ENCODE measurements around the gene TEK. TPM values are rescaled to one million over a fixed set of nuclear protein-coding genes. Genes with fewer than 3 reads are reported as not detected.
"Not testable (repeated sequence)": the region's sequence is repeated elsewhere in the genome, so short reads cannot be mapped to it uniquely, and the experiment has no call there.

The TEK gene
- total and polyA plus RNA-seq, 2 experiments from 2014 or later: 0.60 to 1.4 TPM

GRCh38 chr9:27210588-27210987 lies 101.6 kb downstream of the TEK start:
- Histone ChIP-seq H3K4me3 (no peak overlapping the region), H3K36me3 (no peaks in the 10 kb centered on the region), H3K27ac (no peak overlapping the region), H3K4me1 (ENCODE audit: low read depth) (no peaks in the 10 kb centered on the region), H3K27me3 (no peaks in the 10 kb centered on the region), H3K9me3 (ENCODE audit: low read depth) (no peaks in the 10 kb centered on the region)
- TF ChIP-seq CTCF (IDR thresholded peaks at IDR 0.05; ENCODE audit: low read depth, low read length): no peak
- no peak for DNase-seq (ENCODE audit: low read depth in 1 of 2, low spot score in 1 of 2)

- Histone ChIP-seq H3K4me1 (ENCODE audit: low read depth) (no peaks in the 10 kb centered on the region), H3K9me3 (ENCODE audit: low read depth) (no peaks in the 10 kb centered on the region), H3K36me3 (no peaks in the 10 kb centered on the region), H3K27ac (no peak overlapping the region), H3K27me3 (no peaks in the 10 kb centered on the region), H3K4me3 (no peak overlapping the region)
- no peak for TF ChIP-seq CTCF (IDR thresholded peaks at IDR 0.05; ENCODE audit: low read depth, low read length)
- DNase-seq (ENCODE audit: low read depth in 1 of 2, low spot score in 1 of 2): no peak
Observed at GRCh38 chr9:27212191-27212590, 103.2 kb downstream of the TEK start.

GRCh38 chr9:27212621-27213020 lies 103.6 kb downstream of the TEK start:
- no peak for DNase-seq (ENCODE audit: low read depth in 1 of 2, low spot score in 1 of 2)
- Histone ChIP-seq H3K4me3 (no peak overlapping the region), H3K36me3 (no peaks in the 10 kb centered on the region), H3K27ac (no peak overlapping the region), H3K27me3 (no peaks in the 10 kb centered on the region), H3K9me3 (ENCODE audit: low read depth) (no peaks in the 10 kb centered on the region), H3K4me1 (ENCODE audit: low read depth) (no peaks in the 10 kb centered on the region)
- no peak for TF ChIP-seq CTCF (IDR thresholded peaks at IDR 0.05; ENCODE audit: low read depth, low read length)

- H3K4me1 ChIP-seq (ENCODE audit: low read depth): no peaks in the 10 kb centered on the region
- TF ChIP-seq CTCF (IDR thresholded peaks at IDR 0.05; ENCODE audit: low read depth, low read length): no peak
Observed at GRCh38 chr9:27227192-27227591, 118.2 kb downstream of the TEK start.

GRCh38 chr9:27239648-27240047 lies 130.6 kb downstream of the TEK start:
- H3K4me1 ChIP-seq (ENCODE audit: low read depth); H3K4me3 ChIP-seq; H3K9me3 ChIP-seq (ENCODE audit: low read depth); H3K27me3 ChIP-seq; H3K27ac ChIP-seq; H3K36me3 ChIP-seq; DNase-seq (ENCODE audit: low read depth in 1 of 2, low spot score in 1 of 2): not testable (repeated sequence)

More at GRCh38 chr9:27227192-27227591, 118.2 kb downstream of the TEK start:
- H3K27ac ChIP-seq: no peak overlapping the region
- no peaks in the 10 kb centered on the region for H3K27me3 ChIP-seq
- no peak overlapping the region for H3K4me3 ChIP-seq
- DNase-seq (ENCODE audit: low read depth in 1 of 2, low spot score in 1 of 2): peak in 1 of 2 donors; percentile 28
- H3K9me3 ChIP-seq (ENCODE audit: low read depth): no peaks in the 10 kb centered on the region
- no peaks in the 10 kb centered on the region for H3K36me3 ChIP-seq

- no peaks in the 10 kb centered on the region for H3K4me1 ChIP-seq (ENCODE audit: low read depth)
- TF ChIP-seq CTCF (IDR thresholded peaks at IDR 0.05; ENCODE audit: low read depth, low read length): peak; percentile 76
- DNase-seq (ENCODE audit: low read depth in 1 of 2, low spot score in 1 of 2): peak; percentile 54 to 82
- H3K9me3 ChIP-seq (ENCODE audit: low read depth): no peaks in the 10 kb centered on the region
- H3K27me3 ChIP-seq: no peaks in the 10 kb centered on the region
- no peaks in the 10 kb centered on the region for H3K36me3 ChIP-seq
- H3K27ac ChIP-seq: no peak overlapping the region
- H3K4me3 ChIP-seq: no peak overlapping the region
Observed at GRCh38 chr9:27247756-27248155, 138.7 kb downstream of the TEK start.
